A673 (cell line): ENCODE results near the gene FUT2. TPM values are rescaled to one million over a fixed set of nuclear protein-coding genes. Genes with fewer than 3 reads are reported as not detected.

Experiments
- BruUV-seq: library from RNA; stranded (reverse); fragments of 400-500 nt; replicated peaks from 2 replicates; lab custom pipeline; 2021; lab: Mats Ljungman, UMichigan
- CTCF ChIA-PET: fragments of 300-600 bp; sonication (Branson Sonifier 250); formaldehyde crosslinking; loops from one replicate; lab custom pipeline; 2022; ENCODE audit warnings: antibody characterized with exemption; lab: Charles Lee
- POLR2A ChIA-PET: fragments of 300-600 bp; sonication (Branson Sonifier 250); formaldehyde crosslinking; loops from one replicate; lab custom pipeline; 2022; ENCODE audit warnings: antibody characterized with exemption; ENCODE audit not compliant: low non-redundant PET; lab: Charles Lee
- DNase-seq: peaks from one replicate; pipeline ENCODE4 v3.0.0-alpha.2; 2015; ENCODE audit warnings: low spot score
- H3K27ac ChIP-seq: fragments of 200-600 bp; sonication (generic); 2 replicates; pipeline ENCODE4 v1.5.1; 2016; ENCODE audit warnings: mixed run types, low read depth, mild to moderate bottlenecking, mixed read lengths, antibody characterized with exemption, low read length; ENCODE audit not compliant: poor library complexity, severe bottlenecking
- H3K27me3 ChIP-seq: fragments of 200-600 bp; sonication (generic); replicated peaks from 2 replicates; pipeline ENCODE4 v1.6.1; 2017; ENCODE audit warnings: mixed run types, low read depth, mild to moderate bottlenecking, mixed read lengths, antibody characterized with exemption, low read length; ENCODE audit not compliant: insufficient read depth, poor library complexity
- H3K36me3 ChIP-seq: fragments of 200-600 bp; sonication (generic); 2 replicates; pipeline ENCODE4 v1.6.1; 2016; ENCODE audit warnings: mixed run types, mild to moderate bottlenecking, mixed read lengths, antibody characterized with exemption, low read length; ENCODE audit not compliant: insufficient read depth, poor library complexity, severe bottlenecking
- H3K4me1 ChIP-seq: fragments of 200-600 bp; sonication (generic); 2 replicates; pipeline ENCODE4 v1.6.1; 2017; ENCODE audit warnings: mixed run types, mild to moderate bottlenecking, mixed read lengths, antibody characterized with exemption, low read length; ENCODE audit not compliant: insufficient read depth, poor library complexity, severe bottlenecking
- H3K4me3 ChIP-seq: fragments of 200-600 bp; sonication (generic); 2 replicates; pipeline ENCODE4 v1.5.1; 2016; ENCODE audit warnings: low read depth, mixed run types, mild to moderate bottlenecking, mixed read lengths, low read length; ENCODE audit not compliant: poor library complexity, severe bottlenecking
- H3K9me3 ChIP-seq: fragments of 200-600 bp; sonication (generic); 2 replicates; pipeline ENCODE4 v1.6.1; 2016; ENCODE audit warnings: mixed run types, low read depth, mild to moderate bottlenecking, mixed read lengths, antibody characterized with exemption, low read length; ENCODE audit not compliant: poor library complexity, severe bottlenecking
- CTCF ChIP-seq: fragments of 300-800, 200-600 bp; sonication (generic); conservative IDR thresholded peaks from 2 replicates; pipeline ENCODE4 v1.5.1; 2017; ENCODE audit warnings: low read depth, mild to moderate bottlenecking, antibody characterized with exemption, low read length, moderate library complexity, mixed read lengths
- EZH2 ChIP-seq: fragments of 200-600 bp; sonication (generic); IDR thresholded peaks from 2 replicates; pipeline ENCODE4 v1.6.1; 2017; ENCODE audit warnings: borderline replicate concordance, low read depth, mild to moderate bottlenecking, mixed read lengths, antibody characterized with exemption, low read length; ENCODE audit not compliant: poor library complexity, severe bottlenecking
- intact Hi-C: fragments of 100-400 bp; cut with micrococcal nuclease; formaldehyde crosslinking; loops from one replicate; pipeline ENCODE4 v1.10.0; 2022; ENCODE audit not compliant: unreplicated experiment
- total RNA-seq: library from RNA; stranded (reverse); gene quantifications from 2 replicates; pipeline ENCODE4 v1.2.3, GENCODE V29; 2021

FUT2 gene
- total RNA-seq, 1 experiment from 2014 or later = not detected

- Histone ChIP-seq H3K27ac (no peak overlapping the region), H3K9me3 (no peaks in the 10 kb centered on the region), H3K4me1 (peaks cover 26% of the 10 kb centered on the region), H3K27me3 (no peaks in the 10 kb centered on the region), H3K4me3 (no peak overlapping the region), H3K36me3 (no peaks in the 10 kb centered on the region)
- intact Hi-C loops = loop anchor here (5.0 to 10.0 kb wide), 4 partner anchors 64 to 317 kb away; partner anchors contain the start of genes FTL and HSD17B14
- no TSS peak for BruUV-seq
- ChIA-PET POLR2A (no interaction called here), CTCF (no interaction called here)
- no peak for DNase-seq
- no peak for TF ChIP-seq CTCF
- TF ChIP-seq EZH2 = no peak
Observed at GRCh38 chr19:48648134-48648533, 47.6 kb upstream of the FUT2 start.

GRCh38 chr19:48650974-48651682, 44.6 kb upstream of the FUT2 start:
- no TSS peak for BruUV-seq
- CTCF ChIA-PET = no interaction called here
- POLR2A ChIA-PET = no interaction called here
- H3K4me3 ChIP-seq = no peak overlapping the region
- TF ChIP-seq CTCF = no peak
- no peak for TF ChIP-seq EZH2
- no peak overlapping the region for H3K27ac ChIP-seq
- H3K9me3 ChIP-seq = no peaks in the 10 kb centered on the region
- H3K27me3 ChIP-seq = no peaks in the 10 kb centered on the region
- H3K36me3 ChIP-seq = no peaks in the 10 kb centered on the region
- intact Hi-C loops = no loop called here
- no peak for DNase-seq
- H3K4me1 ChIP-seq = peaks cover 12% of the 10 kb centered on the region

GRCh38 chr19:48651683-48652048, 44.1 kb upstream of the FUT2 start:
- ChIA-PET POLR2A (no interaction called here), CTCF (no interaction called here)
- no peak overlapping the region for H3K27ac ChIP-seq
- H3K4me3 ChIP-seq = no peak overlapping the region
- H3K4me1 ChIP-seq = peaks cover 11% of the 10 kb centered on the region
- intact Hi-C loops = no loop called here
- H3K36me3 ChIP-seq = no peaks in the 10 kb centered on the region
- no peaks in the 10 kb centered on the region for H3K9me3 ChIP-seq
- no peaks in the 10 kb centered on the region for H3K27me3 ChIP-seq
- TF ChIP-seq CTCF (no peak), EZH2 (no peak)
- no TSS peak for BruUV-seq
- DNase-seq = no peak
